Pancreas (tissue), 10 donors: ENCODE measurements around the gene DGKZ. TPM values are rescaled to one million over a fixed set of nuclear protein-coding genes. Genes with fewer than 3 reads are reported as not detected.
A peak's percentile ranks its signal among the peaks of the same experiment; 100 is the strongest.

Source experiments
- ATAC-seq, 4 donors: fragments of 200-7000 bp; cut with Tn5 transposase; one replicate each; pipeline versions ENCODE4 v1.8.0 to v1.9.1; 2020; ENCODE audit warnings: mild to moderate bottlenecking in 4 of 4, moderate library complexity in 4 of 4
- DNase-seq, 6 donors: peaks; one replicate each; pipeline ENCODE4 v3.0.0-alpha.2; 2020
- FAIRE-seq: peaks from 2 replicates; lab custom pipeline; 2012; peaks lifted over from hg19 to GRCh38; lab: Jason Lieb, UNC
- H3K27ac ChIP-seq, 4 donors: fragments of 200-600 bp; sonication (generic); 1 replicate in 3 of 4; 2 replicates in 1 of 4; pipeline versions ENCODE4 v1.5.0 to v1.8.0; 2020
- H3K27me3 ChIP-seq, 4 donors: fragments of 200-600 bp; one replicate each; pipeline ENCODE4 v1.8.0; 2021
- H3K36me3 ChIP-seq, 3 donors: fragments of 200-600 bp; sonication (generic) in 1 of 3; one replicate each; pipeline versions ENCODE4 v1.5.0 to v1.8.0; 2020 to 2021
- H3K4me1 ChIP-seq, 3 donors: fragments of 200-600 bp; one replicate each; pipeline ENCODE4 v1.8.0; 2021
- H3K4me3 ChIP-seq, 4 donors: fragments of 200-600 bp; sonication (generic) in 2 of 4; one replicate each; pipeline versions ENCODE4 v1.5.0 to v1.8.0; 2020 to 2021
- H3K9me3 ChIP-seq, 4 donors: fragments of 200-600 bp; one replicate each; pipeline ENCODE4 v1.8.0; 2021
- CTCF ChIP-seq, 4 donors: fragments of 200-600 bp; sonication (generic) in 3 of 4; IDR thresholded peaks; one replicate each; pipeline versions ENCODE4 v1.5.0 to v1.8.0; 2021; ENCODE audit warnings: antibody characterized with exemption in 4 of 4
- WGBS, 2 donors: extraction: QIAGEN DNeasy Blood & Tissue Kit; methylation state at CpG; one replicate each; pipeline ENCODE4 v1.1.7; 2013; 5-methylcytosine and 5-hydroxymethylcytosine counted together
- intact Hi-C, 3 donors: fragments of 100-400 bp; cut with DNase I; formaldehyde crosslinking; loops; one replicate each; pipeline versions ENCODE4 v1.11.1 to v1.14.2; 2022
- polyA plus RNA-seq, 2 donors: library from polyadenylated mRNA; stranded (reverse); fragments of 200-250 nt; gene quantifications; one replicate each; pipeline ENCODE4 v1.2.3, GENCODE V29; 2013
- total RNA-seq, 6 donors: library from RNA; stranded (reverse); fragmentation: NEBNext Ultra II Directional in 4 of 6; extraction: Animal tissue kit (Norgen Biotek cat#: 25700) in 4 of 6; gene quantifications; one replicate each; pipeline versions ENCODE4 v1.2.1 to v1.2.4, GENCODE V29; 2021 to 2023
- donor health status: healthy with polysubstance abuse.
- donor health status: DM: no; HTN: no; CAD: no; lungs with moderate emphysema.
- donor health status: DM: no; HTN: no; CAD: no.
- donor health status: control.
- donor health status: control.
- donor health status: Bipolar disorder and iron deficiency.
- donor health status: DM: yes; HTN: yes; CAD: no.
- donor health status: DM: no; HTN: no; CAD: no.
- donor health status: DM: no; HTN: no; CAD: no.
- donor health status: DM: yes; HTN: yes; CAD: no.

Gene DGKZ
- total and polyA plus RNA-seq, 8 donors, result 34.1 to 88.8 (median 40.3) TPM

DNA sequence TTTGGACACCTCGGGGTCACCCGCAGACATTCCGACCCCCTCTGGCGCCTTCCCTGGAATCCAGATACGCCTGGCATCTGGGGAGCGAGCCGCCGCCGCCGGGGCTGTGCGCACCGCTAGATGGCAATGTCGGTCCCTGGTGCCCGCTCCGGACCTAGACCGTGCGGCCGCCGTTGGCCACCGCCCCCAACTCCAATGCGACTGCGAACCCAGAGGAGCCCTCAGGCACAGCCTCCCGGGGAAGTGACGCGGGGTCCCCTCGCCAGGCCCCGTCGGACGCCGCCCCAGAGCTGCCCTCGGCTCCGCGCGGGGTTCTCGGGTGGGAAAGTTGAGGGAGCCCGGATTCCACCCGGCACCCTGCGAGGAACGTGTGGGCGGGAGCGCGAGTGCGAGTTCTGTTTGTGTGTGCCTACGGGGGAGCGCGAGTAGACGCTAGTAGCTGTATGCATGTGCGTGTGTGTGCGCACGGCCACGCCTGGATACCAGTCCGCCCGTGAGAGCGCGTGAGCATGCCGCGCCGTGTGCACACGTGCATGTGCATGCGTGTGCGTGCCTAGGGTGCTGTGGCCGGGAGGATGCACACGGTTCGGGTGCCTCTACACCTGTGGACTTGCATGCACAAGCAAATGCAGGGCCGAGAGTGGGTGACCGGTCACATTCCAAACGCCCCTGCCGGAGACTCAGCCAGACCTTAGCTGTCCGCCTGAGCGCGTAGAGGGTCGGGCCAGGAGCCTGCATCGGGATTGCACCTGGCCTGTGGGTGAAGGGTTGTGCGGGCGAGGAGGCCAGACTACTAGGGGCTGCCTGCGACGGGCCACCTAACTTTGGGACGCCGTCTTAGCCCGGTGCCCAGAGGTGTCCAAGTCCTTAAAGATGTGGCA, 42.4 kb downstream of the DGKZ start:
- FAIRE-seq, result no peak
- intact Hi-C loops, result loop anchor here in 1 of 3 donors (5.0 kb wide), 1 partner anchor 138 kb away; no protein-coding TSS in a partner anchor

GRCh38 chr11:46390331-46391171, 43.3 kb downstream of the DGKZ start:
- intact Hi-C loops, result no loop called here
- no peak for FAIRE-seq
- H3K27ac ChIP-seq, result no peak overlapping the region
- peaks cover 0 to 26% (median 3%) of the 10 kb centered on the region in 4 donors for H3K27me3 ChIP-seq
- TF ChIP-seq CTCF (IDR thresholded peaks at IDR 0.05), result no peak
- H3K36me3 ChIP-seq, result no peaks in the 10 kb centered on the region
- no peaks in the 10 kb centered on the region for H3K9me3 ChIP-seq
- no peak for ATAC-seq
- DNase-seq, result peak in 2 of 6 donors; percentile 13 to 79
- no peak overlapping the region for H3K4me3 ChIP-seq
- WGBS, 2 donors, result 11 to 12% methylated on average over 45 to 49 of the region's 49 CpGs
- peaks cover 0 to 9% (median 6%) of the 10 kb centered on the region in 3 donors for H3K4me1 ChIP-seq

More for the DNA sequence above, 42.4 kb downstream of the DGKZ start:
- Histone ChIP-seq H3K4me3 (peak overlapping the region; percentile 23 to 55 (median 31)), H3K4me1 (peaks cover 0 to 9% (median 6%) of the 10 kb centered on the region in 3 donors), H3K9me3 (no peaks in the 10 kb centered on the region), H3K27ac (no peak overlapping the region), H3K27me3 (peaks cover 0 to 26% (median 3%) of the 10 kb centered on the region in 4 donors), H3K36me3 (no peaks in the 10 kb centered on the region)
- ATAC-seq, result peak; percentile 67 to 85 (median 74)
- peak; percentile 61 to 92 (median 75) for DNase-seq
- 2% methylated on average over 80 of the region's 80 CpGs for WGBS, 2 donors
- TF ChIP-seq CTCF (IDR thresholded peaks at IDR 0.05), result peak; percentile 66 to 86 (median 77)

- Histone ChIP-seq H3K4me1 (peaks cover 0 to 9% (median 6%) of the 10 kb centered on the region in 3 donors), H3K27me3 (peaks cover 0 to 26% (median 3%) of the 10 kb centered on the region in 4 donors), H3K36me3 (no peaks in the 10 kb centered on the region), H3K9me3 (no peaks in the 10 kb centered on the region), H3K27ac (no peak overlapping the region), H3K4me3 (peak overlapping the region in 2 of 4 donors; percentile 39 to 57)
- intact Hi-C loops, result no loop called here
- peak in 1 of 6 donors; percentile 10 for DNase-seq
- no peak for TF ChIP-seq CTCF (IDR thresholded peaks at IDR 0.05)
- no peak for ATAC-seq
- 1 to 4% methylated on average over 12 to 31 of the region's 31 CpGs for WGBS, 2 donors
- no peak for FAIRE-seq
Observed at GRCh38 chr11:46391186-46391577, 43.9 kb downstream of the DGKZ start.

GRCh38 chr11:46391578-46392420, 44.5 kb downstream of the DGKZ start, which contains the start of gene CHRM4:
CHRM4 (minus strand) TSS chr11:46391776; CDS start chr11:46386557, 5,219 bp downstream.
- no peak within 1 kb of the TSS for H3K27ac ChIP-seq
- DNase-seq (peak in 4 of 6 donors; percentile 33 to 81 (median 68)), ATAC-seq (peak; percentile 8 to 38 (median 24)), FAIRE-seq (no peak)
- peaks cover 0 to 1% (median 0%) of the 10 kb centered on the region in 3 donors for H3K36me3 ChIP-seq
- H3K27me3 ChIP-seq, result peaks cover 0 to 26% (median 3%) of the 10 kb centered on the region in 4 donors
- H3K4me1 ChIP-seq, result peaks cover 0 to 9% (median 6%) of the 10 kb centered on the region in 3 donors
- 1% methylated on average over 81 to 123 of the region's 123 CpGs for WGBS, 2 donors
- no peaks in the 10 kb centered on the region for H3K9me3 ChIP-seq
- peak in 2 of 4 donors; percentile 10 to 11 for TF ChIP-seq CTCF (IDR thresholded peaks at IDR 0.05)
- intact Hi-C loops, result no loop called here
- H3K4me3 ChIP-seq, result peak within 1 kb of the TSS; percentile 23 to 57 (median 32)
